Progenitor cell of endocrine pancreas (in vitro differentiated cells): ENCODE results near the gene FBXO7. TPM values are rescaled to one million over a fixed set of nuclear protein-coding genes. Genes with fewer than 3 reads are reported as not detected.

Experiments
- DNase-seq: peaks from one replicate; pipeline ENCODE4 v3.0.0; 2021; ENCODE audit warnings: low spot score; ENCODE audit not compliant: unreplicated experiment
- H3K27ac Mint-ChIP-seq: 2 replicates; pipeline ENCODE4 v1.8.0; 2021; ENCODE audit warnings: mild to moderate bottlenecking, moderate library complexity, mixed read lengths
- H3K27me3 Mint-ChIP-seq: 2 replicates; pipeline ENCODE4 v1.8.0; 2021; ENCODE audit warnings: mixed read lengths
- H3K36me3 Mint-ChIP-seq: 2 replicates; pipeline ENCODE4 v1.8.0; 2022; ENCODE audit warnings: mixed read lengths; ENCODE audit not compliant: insufficient read depth
- H3K4me1 Mint-ChIP-seq: 2 replicates; pipeline ENCODE4 v1.8.0; 2021; ENCODE audit warnings: low read depth, mixed read lengths
- H3K4me3 Mint-ChIP-seq: 2 replicates; pipeline ENCODE4 v1.8.0; 2021; ENCODE audit warnings: low read depth, mild to moderate bottlenecking, moderate library complexity, mixed read lengths
- H3K9me3 Mint-ChIP-seq: 2 replicates; pipeline ENCODE4 v1.8.0; 2021; ENCODE audit warnings: low read depth, mixed read lengths
- CTCF ChIP-seq: fragments of 200-600 bp; sonication (generic); IDR thresholded peaks from one replicate; pipeline ENCODE4 v1.5.0; 2021; ENCODE audit warnings: antibody characterized with exemption, mild to moderate bottlenecking; ENCODE audit not compliant: unreplicated experiment
- total RNA-seq: library from RNA; stranded (reverse); gene quantifications from 2 replicates; pipeline ENCODE4 v1.2.1, GENCODE V29; 2021

Gene FBXO7
- total RNA-seq, 1 donor from 2014 or later, result 86.4 TPM

- H3K27me3 Mint-ChIP-seq, result peaks cover 12% of the 10 kb centered on the region
- no peak for DNase-seq
- H3K9me3 Mint-ChIP-seq, result peaks cover 2% of the 10 kb centered on the region
- TF ChIP-seq CTCF, result no peak
- H3K36me3 Mint-ChIP-seq, result no peaks in the 10 kb centered on the region
- no peak overlapping the region for H3K4me3 Mint-ChIP-seq
- peak overlapping the region; percentile 82 for H3K27ac Mint-ChIP-seq
- H3K4me1 Mint-ChIP-seq, result peaks cover 2% of the 10 kb centered on the region
These were observed 66.9 kb downstream of the FBXO7 start for GRCh38 chr22:32541481-32541880.

GRCh38 chr22:32542066-32542676 lies 67.6 kb downstream of the FBXO7 start:
- Mint-ChIP-seq H3K27me3 (peaks cover 16% of the 10 kb centered on the region), H3K4me1 (peaks cover 2% of the 10 kb centered on the region), H3K27ac (no peak overlapping the region), H3K9me3 (peaks cover 2% of the 10 kb centered on the region), H3K36me3 (no peaks in the 10 kb centered on the region), H3K4me3 (no peak overlapping the region)
- no peak for DNase-seq
- no peak for TF ChIP-seq CTCF

GRCh38 chr22:32542677-32543357 lies 68.2 kb downstream of the FBXO7 start:
- H3K27ac Mint-ChIP-seq, result no peak overlapping the region
- DNase-seq, result no peak
- peaks cover 21% of the 10 kb centered on the region for H3K27me3 Mint-ChIP-seq
- peaks cover 2% of the 10 kb centered on the region for H3K4me1 Mint-ChIP-seq
- H3K4me3 Mint-ChIP-seq, result no peak overlapping the region
- H3K36me3 Mint-ChIP-seq, result no peaks in the 10 kb centered on the region
- no peak for TF ChIP-seq CTCF
- H3K9me3 Mint-ChIP-seq, result peaks cover 2% of the 10 kb centered on the region

GRCh38 chr22:32544953-32545558 lies 70.4 kb downstream of the FBXO7 start:
- TF ChIP-seq CTCF, result no peak
- H3K27me3 Mint-ChIP-seq, result peaks cover 23% of the 10 kb centered on the region
- H3K36me3 Mint-ChIP-seq, result no peaks in the 10 kb centered on the region
- no peaks in the 10 kb centered on the region for H3K4me1 Mint-ChIP-seq
- DNase-seq, result no peak
- no peak overlapping the region for H3K4me3 Mint-ChIP-seq
- no peaks in the 10 kb centered on the region for H3K9me3 Mint-ChIP-seq
- H3K27ac Mint-ChIP-seq, result no peak overlapping the region

- H3K4me3 Mint-ChIP-seq, result no peak overlapping the region
- TF ChIP-seq CTCF, result no peak
- no peaks in the 10 kb centered on the region for H3K9me3 Mint-ChIP-seq
- no peaks in the 10 kb centered on the region for H3K36me3 Mint-ChIP-seq
- DNase-seq, result no peak
- H3K4me1 Mint-ChIP-seq, result no peaks in the 10 kb centered on the region
- peaks cover 23% of the 10 kb centered on the region for H3K27me3 Mint-ChIP-seq
- H3K27ac Mint-ChIP-seq, result no peak overlapping the region
These were observed 71.2 kb downstream of the FBXO7 start for GRCh38 chr22:32545801-32546200.
